Erythroblast (primary cell): ENCODE data around the gene SERPINA6.

Experiments used
- GATA1 ChIP-seq: IDR thresholded peaks from 2 replicates; pipeline ENCODE4 v1.6.1; 2011; ENCODE audit warnings: low read depth, mild to moderate bottlenecking, control low read depth, low read length, moderate library complexity
- POLR2A ChIP-seq: IDR thresholded peaks from 2 replicates; pipeline ENCODE4 v1.6.1; 2011; ENCODE audit warnings: mild to moderate bottlenecking, low read length

DNA sequence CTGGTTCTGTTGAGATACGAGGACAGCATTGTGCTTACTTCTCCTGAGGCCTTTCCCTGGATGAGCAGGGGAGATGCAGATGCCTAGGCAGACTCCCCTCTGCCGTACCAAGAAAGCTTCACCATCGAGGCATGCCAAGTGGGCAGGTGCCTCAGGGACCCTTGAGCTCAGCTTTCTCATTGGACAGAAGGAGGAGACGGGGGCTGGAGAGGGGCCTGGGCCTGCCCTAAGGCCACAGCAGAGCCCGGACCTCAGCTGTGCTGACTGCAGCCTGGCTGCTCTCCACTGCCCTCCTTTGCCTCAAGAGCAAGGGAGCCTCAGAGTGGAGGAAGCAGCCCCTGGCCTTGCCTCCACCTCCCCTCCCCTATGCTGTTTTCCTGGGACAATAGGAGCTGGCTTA, 41.8 kb upstream of the SERPINA6 start:
- TF ChIP-seq POLR2A (no peak), GATA1 (no peak)
